ENCODE measurements around the gene CTRB1.
"Not testable (repeated sequence)": the region's sequence is repeated elsewhere in the genome, so short reads cannot be mapped to it uniquely, and the experiment has no call there.

Gene CTRB1

DNA sequence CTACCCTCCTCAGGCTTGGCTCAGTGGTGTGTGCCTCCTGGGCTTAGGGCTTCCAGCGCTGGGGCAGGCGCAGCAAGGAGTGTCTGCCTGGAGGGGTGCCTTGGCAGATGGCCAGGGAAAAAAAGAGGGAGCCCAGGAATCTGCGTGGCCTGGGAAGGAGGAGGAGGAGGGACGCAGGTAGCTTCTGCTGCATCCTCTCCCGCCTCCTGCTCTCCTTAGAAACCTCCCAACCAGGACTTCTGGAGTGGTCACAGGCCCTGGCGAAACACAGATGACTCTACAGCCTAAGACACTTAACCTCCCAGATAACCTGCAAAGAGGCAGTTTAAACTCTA lies 40.0 kb downstream of the CTRB1 start:
- no peak for DNase-seq

DNA sequence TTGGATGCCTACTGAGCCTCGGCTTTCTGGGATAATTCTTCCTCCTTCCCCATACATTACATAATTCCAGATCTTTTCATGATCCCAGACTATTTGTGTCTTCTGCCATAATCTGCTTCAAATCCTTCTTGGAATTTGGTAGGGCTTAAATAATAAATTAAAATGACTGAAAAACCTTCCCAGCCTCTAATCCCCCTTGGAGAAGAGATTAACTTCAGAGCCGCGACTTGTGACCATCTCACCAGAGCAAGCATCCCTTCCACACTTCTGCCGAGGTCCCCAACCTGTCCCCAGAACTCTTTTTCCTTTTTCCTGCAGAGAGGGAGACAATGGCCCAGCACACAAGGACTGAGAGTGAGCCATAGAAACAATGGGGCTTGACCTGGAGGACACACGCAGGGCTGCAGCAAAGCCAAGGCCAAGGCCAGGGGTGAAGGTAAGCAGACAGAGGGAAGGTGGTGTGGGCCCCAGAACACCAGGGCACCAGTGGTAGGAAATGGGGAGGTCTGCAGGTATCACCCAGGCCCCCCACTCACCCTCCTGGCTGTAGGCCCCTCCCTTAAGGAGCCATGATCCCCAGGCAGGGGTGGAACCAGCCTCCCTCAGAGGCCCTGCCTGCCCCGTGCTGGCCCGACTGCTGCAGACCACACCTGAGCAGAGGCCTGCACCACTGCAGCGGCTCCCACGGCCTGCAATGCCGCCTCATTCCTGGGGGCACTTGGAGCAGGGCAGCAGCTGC lies 42.2 kb downstream of the CTRB1 start:
- no peak for DNase-seq

DNA sequence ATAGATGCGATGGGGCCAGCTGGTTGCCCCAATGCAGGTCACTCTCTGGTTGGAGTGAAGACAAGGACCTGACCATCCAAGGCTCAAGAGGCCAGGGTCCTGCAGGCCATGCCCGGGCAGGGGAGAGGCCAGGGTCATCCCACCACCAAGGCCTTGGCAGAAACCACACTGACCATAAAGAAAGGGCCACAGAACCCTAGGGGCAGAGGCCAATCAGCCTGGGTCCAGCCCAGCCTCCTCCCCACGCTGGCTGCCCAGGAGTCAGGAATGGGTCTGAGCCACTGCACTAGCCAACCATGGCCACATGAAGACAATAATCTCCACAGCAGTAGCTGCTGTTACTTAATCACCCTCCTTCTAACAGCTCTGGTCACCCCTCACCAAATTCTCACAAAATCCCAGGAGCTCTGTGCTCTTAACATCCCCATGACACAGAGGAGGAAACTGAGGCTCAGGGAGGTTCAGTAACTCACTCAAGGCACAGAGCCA lies 42.8 kb downstream of the CTRB1 start:
- DNase-seq, result no peak

DNA sequence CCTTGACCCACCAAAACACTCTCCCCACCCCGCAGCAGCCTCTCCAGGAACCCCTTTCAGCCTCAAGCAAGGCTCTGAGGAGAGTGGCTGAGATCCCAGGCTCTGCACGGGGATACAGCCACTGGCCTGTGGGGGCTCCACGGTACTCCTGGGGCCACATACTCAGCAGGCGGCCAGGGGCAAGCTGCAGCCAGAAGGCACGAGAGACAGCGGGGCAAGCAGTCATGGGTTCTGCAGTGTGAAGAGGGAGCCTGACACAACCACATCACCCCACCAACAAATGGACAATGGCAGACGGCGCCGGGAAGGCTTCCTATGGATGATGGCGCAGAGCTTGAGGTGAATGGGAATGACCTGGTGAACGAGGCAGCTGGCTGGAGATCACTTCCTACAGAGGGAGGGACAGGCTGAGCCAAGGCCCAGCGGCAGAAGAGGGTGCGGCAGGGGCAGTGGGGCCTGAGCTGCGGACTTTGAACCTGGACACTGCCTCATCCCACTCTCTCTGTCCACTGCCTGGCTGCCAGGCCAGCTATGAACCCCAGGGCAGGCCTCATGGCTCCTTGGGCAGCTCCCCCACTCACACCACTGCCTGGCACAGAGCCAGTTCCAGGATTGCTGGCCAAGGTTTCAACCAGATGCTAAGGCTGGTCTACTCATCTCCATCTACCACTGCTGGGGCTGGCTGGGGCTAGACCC lies 43.5 kb downstream of the CTRB1 start:
- DNase-seq, result no peak

DNA sequence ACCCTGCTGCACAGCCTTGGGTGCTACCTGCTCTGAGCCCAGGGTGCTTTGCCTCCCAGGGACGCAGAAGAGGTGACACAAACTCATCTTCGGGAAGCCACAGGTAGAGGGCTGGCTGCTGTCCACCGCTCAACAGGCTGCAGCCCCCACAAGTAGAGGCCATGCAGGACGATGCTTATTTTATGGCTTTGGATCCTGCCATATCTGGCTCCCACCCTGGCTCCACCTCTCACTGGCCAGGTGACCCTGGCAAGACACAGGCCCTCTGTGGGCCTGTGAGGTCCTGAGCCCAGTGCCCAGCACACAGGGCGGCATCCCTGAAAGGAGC lies 44.0 kb downstream of the CTRB1 start:
- no peak for DNase-seq

DNA sequence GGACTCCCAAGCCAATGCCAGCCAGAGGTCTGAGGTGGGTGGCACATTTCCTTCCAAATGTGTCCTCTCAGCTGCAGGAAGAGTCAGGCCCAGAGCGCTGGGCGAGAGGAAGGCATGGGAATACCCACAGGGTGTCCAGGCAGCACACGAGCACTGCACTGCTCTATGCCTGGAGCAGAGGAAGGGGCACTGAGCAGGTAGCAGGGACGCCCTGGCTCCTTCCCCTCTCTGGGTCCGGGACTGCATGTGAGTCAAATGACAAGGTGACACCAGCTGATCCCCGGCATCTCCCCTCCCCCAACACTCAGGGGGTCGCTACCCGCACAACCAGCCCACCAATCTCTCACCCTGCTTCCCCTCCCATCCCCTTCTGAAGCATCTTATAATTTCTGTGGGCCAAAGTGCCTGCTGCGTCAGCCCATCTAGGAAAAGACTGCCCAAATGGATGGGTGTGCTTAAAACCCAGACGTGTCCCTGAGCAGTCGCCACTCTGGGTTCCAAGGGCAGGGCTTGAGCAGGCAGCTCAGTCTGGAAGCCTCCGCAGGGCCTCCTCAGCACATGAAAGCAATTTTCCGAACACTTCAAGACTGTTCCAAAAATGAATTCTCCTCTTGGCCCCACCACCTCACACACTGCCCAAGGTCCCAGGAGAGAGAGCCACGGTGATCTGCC lies 44.6 kb downstream of the CTRB1 start:
- no peak for DNase-seq

DNA sequence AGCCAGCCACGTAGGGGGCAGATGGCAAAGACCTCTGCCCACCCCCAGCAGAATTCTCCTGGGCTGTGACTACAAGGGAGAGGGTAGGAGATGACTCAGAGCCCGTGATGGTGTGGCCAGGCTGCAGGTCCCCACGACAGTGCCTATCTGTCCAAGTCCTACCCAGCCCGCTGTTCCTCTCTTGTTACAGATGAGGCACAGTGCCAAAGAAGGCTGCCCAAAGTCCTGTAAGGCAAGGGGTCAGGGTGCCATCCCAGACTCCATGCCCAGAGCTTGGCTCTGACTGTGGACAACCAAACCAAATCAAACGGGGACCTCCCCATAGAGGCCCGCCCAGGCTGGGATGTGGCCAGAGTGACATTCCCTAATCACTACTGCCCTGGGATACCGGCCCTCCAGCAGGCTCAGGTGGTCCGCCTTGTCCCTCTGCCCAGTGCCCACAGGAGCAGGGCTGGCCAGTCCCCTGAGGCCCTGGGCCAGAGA lies 45.2 kb downstream of the CTRB1 start:
- no peak for DNase-seq

DNA sequence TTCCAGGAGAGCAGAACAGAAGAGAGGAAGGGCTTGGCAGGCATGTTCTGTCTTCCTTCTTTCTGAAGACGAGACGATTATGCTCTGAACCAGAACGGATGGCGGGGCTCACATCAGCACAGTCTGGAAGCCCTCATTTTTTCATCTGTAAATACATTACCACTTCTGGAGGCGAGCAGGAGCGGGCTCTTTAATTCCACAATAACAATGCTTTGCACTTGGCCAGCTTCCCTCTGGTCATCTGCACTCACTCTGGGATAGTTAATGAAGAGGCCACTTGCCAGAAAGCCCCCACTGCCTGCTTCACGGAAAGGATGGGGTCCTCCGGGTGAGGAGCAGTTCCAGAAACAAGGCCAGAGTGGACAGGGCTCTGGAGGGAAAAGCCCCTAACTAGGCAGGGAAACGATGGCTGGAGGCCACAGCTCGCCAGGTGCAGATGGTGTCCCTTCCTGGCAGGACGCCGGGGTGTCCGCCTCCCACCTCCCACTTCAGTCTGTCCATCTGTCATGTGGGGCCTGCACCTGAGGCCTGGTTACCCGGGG lies 45.7 kb downstream of the CTRB1 start:
- DNase-seq, result no peak

DNA sequence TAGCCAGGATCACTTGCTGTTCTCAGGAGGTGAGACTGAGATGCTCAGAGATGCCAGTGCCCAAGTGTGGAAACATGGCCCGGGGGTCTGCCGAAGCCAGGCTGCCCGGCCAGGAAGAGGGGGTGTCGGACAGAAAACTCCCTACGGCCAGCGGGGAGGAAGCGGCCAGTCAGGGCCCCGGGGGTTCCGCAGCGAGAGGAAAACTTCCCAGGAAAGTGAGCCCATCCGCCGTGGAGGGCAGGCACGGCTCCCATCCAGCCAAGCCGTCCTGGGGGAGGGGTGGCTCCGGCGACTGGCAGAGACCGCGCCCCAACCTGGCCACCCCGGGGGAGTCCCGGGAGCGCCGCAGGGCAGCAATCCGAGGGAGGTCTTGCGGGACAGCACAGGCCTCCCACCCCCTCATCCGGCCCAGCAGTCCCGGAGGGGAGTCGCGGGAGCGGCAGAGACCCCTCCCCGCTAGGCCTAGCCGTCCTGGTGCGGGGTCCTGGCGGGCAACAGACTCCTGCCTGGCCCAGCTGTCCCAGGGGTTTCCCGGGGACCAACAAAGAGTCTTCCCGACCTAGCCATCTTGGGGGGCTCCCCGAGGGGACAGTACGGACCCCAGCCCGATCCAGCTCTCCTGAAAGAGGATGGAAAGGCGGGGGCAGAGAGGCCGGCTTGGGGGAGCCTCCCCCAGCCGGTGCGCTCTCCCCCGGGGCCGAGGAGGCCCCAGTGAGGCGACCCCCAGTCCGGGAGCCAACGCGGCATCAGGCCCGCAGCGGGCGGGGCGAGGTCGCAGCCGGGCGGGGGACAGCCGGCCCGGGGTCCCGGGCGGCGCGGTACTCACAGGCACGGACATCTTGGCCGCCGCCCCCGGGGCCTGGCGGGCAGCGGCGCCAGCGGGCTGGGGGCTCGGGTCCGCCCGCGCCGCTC lies 46.5 kb downstream of the CTRB1 start:
- DNase-seq, result no peak

DNA sequence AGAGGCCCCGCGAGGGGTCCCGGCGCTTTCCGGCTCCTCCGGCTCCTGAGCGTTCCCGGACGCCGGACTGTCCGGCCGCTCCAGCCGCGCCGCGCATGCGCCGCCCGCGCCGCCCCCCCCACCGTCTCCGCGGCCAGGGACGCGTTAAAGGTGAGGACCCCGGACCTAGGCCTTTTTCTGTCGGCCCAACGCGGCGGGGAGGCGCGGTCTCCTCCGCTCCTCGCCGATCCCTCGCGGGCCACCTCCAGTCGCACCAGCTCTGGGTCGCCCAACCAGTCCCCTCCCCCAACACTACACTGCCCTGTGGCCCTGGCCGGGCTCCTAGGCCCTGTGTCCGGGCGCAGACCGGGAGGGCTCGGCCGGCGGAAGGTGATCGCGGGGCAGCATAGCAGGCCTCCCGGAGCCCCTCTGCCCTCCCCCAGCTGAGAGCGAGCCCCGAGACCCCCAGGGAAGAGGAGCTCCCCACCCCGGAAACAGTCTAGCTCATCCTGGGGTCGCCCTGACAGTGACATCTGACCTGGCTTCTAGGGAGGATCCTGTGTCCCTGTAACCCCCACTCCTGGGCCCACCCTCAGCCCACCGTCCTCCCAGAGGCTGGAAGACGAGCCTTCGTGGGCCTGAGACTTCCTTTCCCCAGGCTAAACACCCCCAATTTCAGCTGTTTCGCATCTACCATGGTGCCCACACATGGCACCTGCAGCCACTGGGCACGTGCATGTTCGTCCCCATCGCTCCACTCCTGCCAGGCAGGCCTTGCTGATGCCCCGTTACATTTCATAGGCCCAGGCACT lies 47.3 kb downstream of the CTRB1 start:
- no peak for DNase-seq

DNA sequence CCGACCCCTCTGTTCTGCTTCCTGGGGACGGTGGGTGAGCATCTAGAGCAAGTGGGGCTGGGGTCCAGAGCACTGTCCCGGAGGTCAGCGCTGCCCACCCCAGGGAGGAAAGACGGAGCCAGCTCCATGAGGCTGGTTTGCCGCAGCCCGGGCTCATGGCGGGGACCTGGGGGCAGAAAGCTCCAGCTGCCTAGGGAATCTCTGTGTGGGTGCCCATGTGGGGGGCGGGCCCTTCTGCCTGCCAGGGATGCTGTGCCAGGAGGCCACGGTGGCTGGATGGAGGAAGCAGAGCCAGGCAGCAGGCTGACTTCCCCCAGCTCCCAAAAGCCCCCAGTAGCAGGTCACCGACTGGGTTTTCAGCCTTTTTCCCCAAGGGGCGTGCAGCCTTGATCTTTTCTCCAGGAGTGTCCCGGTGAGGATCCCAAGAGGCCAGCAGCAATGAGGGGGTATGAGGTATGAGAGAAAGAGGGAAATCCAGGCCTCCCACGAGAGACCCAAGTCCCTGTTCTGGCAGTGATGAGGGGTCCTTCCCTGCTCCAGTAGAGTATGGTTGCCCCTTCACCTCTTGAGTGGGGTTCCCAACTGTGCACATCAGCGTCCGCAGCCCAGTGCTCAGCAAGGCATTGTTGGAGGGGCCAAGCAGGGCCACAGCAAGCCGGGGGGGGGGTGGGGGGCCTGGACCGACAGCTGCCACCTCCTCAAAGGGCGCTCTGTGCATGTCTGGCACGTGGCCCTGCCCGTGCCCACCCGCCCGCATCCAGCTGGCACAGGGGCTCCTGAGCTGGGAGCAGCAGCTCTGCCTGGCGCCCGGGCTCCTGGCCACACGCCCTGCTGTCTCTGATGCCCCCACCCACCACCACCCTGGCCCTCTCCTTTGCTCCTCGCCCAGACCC lies 48.2 kb downstream of the CTRB1 start:
- DNase-seq, result no peak

DNA sequence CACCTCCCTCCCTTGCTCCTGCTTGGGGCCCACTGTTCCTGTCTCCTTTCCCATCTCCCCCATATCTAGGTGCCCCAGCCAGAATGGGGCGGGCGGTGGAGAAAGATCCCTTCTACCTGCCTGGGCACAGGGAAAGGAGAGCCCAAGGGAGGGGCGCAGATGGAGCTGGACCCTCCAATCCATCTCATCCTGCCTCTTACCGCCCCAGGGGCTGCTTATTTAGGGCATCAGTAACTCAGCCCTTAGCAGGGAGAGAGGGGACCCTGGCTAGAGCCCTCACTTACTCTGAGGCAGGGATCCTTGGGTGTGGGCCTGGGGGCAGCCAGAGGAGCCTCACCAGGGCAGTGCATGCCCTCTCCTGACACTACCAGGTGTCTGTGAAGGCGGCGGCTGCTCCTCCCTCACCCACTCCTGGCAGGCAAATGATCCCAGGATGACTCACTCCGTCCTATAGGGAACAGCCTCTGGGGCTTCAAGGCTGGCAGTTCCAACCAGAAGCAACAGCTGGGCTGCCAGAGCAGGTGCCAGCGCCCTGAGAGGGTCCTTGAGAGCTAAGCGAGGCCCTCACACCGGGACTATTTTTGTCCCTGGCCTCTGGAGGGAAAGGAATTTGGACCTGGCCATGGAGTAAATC lies 49.0 kb downstream of the CTRB1 start:
- peak; percentile 13 for DNase-seq

DNA sequence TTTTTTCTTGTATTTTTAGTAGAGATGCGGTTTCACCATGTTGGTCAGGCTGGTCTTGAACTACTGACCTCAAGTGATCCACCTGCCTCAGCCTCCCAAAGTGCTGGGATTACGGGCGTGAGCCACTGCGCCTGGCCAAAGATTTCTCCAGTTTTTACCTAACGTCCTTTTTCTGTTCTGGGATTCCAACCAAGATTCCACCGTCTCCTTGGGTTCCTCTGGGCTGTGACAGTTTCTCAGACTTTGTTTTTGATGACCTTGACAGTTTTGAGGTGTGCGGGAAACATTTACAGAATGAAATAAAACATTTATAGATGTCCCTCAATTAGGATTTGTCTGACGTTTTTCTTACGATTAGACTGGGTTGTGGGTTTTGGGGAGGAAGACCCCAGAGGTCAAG lies 50.6 kb downstream of the CTRB1 start:
- DNase-seq, result not testable (repeated sequence)

DNA sequence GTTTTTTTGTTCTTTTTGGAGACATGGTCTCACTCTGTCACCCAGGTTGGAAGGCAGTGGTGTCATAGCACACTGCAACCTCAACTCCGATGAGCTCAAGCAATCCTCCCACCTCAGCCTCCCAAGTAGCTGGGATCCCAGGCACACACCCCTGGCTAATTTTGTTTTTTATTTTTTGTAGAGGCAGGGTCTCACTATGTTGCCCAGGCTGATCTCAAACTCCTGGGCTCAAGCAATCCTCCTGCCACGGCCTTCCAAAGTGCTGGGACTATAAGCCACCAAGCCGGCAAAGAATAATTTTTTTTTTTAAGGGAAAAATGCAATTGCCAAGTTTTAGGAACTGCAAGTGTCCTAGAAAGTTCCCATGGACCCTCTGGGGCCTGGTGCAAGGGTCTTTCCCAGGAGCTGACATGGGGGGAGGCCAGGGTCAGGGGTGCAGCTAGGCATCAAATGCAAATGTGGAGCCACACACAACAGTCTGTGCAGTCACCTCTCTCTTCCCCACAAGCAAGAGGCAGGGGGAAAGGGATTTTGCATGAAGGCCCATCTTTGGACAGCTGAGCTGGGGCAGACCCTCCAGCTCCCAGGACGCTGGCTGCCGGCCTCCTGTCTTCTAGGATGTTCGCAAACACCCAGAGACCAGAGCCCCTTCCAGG lies 52.8 kb downstream of the CTRB1 start:
- no peak for DNase-seq

DNA sequence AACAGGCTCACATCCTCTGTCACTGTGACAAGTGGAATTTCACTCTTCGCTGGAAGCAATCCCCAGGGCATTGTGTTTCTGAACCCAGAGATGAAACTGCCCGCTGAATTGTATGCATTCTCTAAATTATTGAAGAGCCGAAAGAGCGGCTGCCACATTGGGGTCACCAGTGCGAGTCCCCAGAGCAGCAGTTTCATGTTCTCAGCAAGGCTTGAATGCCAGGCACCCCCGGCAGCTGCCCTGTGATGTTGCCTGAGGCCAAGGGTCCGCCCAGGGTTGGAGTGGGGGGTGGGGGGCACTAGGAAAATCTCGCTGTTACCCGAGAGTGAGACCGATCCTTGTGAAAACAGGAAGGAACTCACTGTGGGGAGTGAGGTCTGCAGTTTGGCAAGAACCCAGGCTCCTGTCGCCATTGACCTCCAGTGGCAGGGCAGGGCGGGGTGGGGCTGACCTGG lies 53.3 kb downstream of the CTRB1 start:
- DNase-seq, result no peak

DNA sequence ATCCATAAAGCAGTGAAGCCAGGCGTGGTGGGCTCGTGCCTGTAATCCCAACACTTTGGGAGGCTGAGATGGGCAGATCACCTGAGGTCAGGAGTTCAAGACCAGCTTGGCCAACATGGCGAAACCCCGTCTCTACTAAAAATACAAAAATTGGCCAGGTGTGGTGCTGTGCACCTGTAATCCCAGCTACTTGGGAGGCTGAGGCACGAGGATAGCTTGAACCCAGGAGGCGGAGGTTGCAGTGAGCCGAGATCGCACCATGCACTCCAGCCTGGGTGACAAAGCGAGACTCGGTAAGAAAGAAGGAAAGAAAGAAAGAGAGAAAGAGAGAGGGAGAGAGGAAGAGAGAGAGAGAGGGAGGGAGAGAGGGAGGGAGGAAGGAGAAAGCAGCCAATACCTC lies 53.8 kb downstream of the CTRB1 start:
- not testable (repeated sequence) for DNase-seq

DNA sequence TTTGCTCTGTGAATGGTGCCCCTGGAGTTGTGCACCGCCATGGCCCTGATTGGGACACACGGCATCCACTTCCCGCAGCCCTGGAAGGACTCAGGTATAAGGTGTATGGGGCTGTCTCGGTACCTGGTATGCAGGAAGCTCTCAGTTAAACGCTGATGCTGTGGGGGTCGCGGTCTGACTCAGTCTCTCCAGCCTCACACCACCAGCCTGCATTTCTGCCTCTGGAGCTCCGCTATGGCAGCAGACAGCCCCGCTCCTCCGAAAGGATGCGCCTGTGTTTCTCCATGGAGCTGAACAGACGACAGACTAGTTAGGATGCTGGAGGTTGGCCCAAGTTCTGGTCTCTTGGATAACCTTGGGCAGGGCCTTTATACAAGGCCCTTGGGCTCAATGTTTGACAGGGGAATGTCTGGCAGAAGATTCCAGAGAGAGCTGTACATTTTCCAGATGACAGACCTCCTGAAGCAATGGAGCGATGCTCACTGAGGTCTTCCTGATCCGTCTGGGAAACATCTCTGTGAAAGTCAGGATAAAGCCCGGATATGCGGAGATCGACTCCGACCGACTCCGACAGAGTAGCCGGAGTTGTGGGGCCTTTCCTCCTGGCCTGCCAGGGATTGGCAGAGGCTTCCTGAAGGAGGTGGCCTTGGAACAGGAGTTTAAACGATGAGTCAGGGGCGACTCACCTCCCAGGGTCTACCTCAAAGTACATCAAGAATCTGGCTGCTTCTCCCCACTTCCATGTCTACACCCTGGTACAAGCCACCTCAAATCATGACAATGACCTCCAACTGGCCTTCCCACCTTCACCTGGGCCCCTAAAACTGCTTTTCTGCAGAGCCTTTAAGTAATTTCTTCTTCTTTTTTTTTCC lies 54.5 kb downstream of the CTRB1 start:
- DNase-seq, result no peak

Measured in NCI-H526 treated with DMSO at 0.1 percent for 48 hours (cell line).